Vagina (tissue), 2 donors: ENCODE data around the gene ARMC5.

Experiments used
- CTCF ChIP-seq, 3 experiments: fragments of 450-650 bp in 2 of 3; fragments of 200-600 bp in 1 of 3; sonication (generic) in 1 of 3; IDR thresholded peaks; one replicate each; pipeline ENCODE4 v1.5.1; 2017 to 2019; ENCODE audit warnings: antibody characterized with exemption in 3 of 3, mild to moderate bottlenecking in 2 of 3, moderate library complexity in 2 of 3
- POLR2A ChIP-seq, 2 donors: fragments of 450-650 bp; IDR thresholded peaks; one replicate each; pipeline ENCODE4 v1.6.1; 2017; ENCODE audit warnings: antibody characterized with exemption in 2 of 2, mild to moderate bottlenecking in 2 of 2, moderate library complexity in 2 of 2

DNA sequence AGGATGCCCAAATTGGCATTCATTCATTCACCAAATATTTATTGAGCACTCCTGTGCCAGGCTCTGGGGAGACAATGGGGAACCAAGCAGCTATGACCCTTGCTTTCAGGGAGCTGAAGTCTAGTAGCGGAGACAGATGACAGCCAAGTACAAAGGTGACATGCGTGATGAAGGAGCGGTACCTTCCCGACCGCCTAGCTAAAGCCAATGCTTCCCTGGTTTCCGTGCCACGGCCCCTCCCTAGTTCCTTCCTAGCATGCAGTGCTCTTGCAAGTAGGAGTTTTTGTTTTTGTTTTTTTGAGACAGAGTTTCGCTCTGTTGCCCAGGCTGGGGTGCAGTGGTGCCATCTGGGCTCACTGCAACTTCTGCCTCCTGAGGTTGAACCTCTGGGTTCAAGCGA, 20.4 kb downstream of the ARMC5 start:
- TF ChIP-seq CTCF (IDR thresholded peaks at IDR 0.05) (no peak), POLR2A (IDR thresholded peaks at IDR 0.05) (no peak)
